ENCODE measurements around the gene FNDC5.

The FNDC5 gene

GRCh38 chr1:32874860-32875752, 4.4 kb upstream of the FNDC5 start:
- Histone ChIP-seq H3K9me3 (ENCODE audit: control insufficient read depth in 1 of 2, low read length in 2 of 2) (no peaks in the 10 kb centered on the region), H3K27me3 (ENCODE audit: control insufficient read depth in 1 of 2, insufficient read depth in 2 of 2, low read length in 2 of 2) (peaks cover 14 to 19% of the 10 kb centered on the region in 2 donors), H3K27ac (ENCODE audit: low read depth, low read length) (no peak overlapping the region), H3K9ac (ENCODE audit: low read depth in 1 of 2, low read length in 2 of 2) (no peak overlapping the region), H3K36me3 (ENCODE audit: control insufficient read depth in 1 of 2, insufficient read depth in 2 of 2, low read length in 2 of 2) (no peaks in the 10 kb centered on the region), H3K4me1 (ENCODE audit: control insufficient read depth in 1 of 2, insufficient read depth in 2 of 2, low read length in 2 of 2) (peaks cover 0 to 6% of the 10 kb centered on the region in 2 donors), H3K4me3 (ENCODE audit: low read depth in 1 of 2, low read length in 2 of 2) (no peak overlapping the region)

GRCh38 chr1:32873484-32873883, 2.8 kb upstream of the FNDC5 start:
- Histone ChIP-seq H3K27me3 (ENCODE audit: control insufficient read depth in 1 of 2, insufficient read depth in 2 of 2, low read length in 2 of 2) (peaks cover 17 to 27% of the 10 kb centered on the region in 2 donors), H3K4me3 (ENCODE audit: low read depth in 1 of 2, low read length in 2 of 2) (no peak overlapping the region), H3K36me3 (ENCODE audit: control insufficient read depth in 1 of 2, insufficient read depth in 2 of 2, low read length in 2 of 2) (no peaks in the 10 kb centered on the region), H3K9me3 (ENCODE audit: control insufficient read depth in 1 of 2, low read length in 2 of 2) (no peaks in the 10 kb centered on the region), H3K27ac (ENCODE audit: low read depth, low read length) (no peak overlapping the region), H3K4me1 (ENCODE audit: control insufficient read depth in 1 of 2, insufficient read depth in 2 of 2, low read length in 2 of 2) (peaks cover 0 to 10% of the 10 kb centered on the region in 2 donors), H3K9ac (ENCODE audit: low read depth in 1 of 2, low read length in 2 of 2) (no peak overlapping the region)

GRCh38 chr1:32872192-32872460, 1.4 kb upstream of the FNDC5 start:
- Histone ChIP-seq H3K4me3 (ENCODE audit: low read depth in 1 of 2, low read length in 2 of 2) (no peak overlapping the region), H3K9me3 (ENCODE audit: control insufficient read depth in 1 of 2, low read length in 2 of 2) (no peaks in the 10 kb centered on the region), H3K4me1 (ENCODE audit: control insufficient read depth in 1 of 2, insufficient read depth in 2 of 2, low read length in 2 of 2) (peaks cover 0 to 10% of the 10 kb centered on the region in 2 donors), H3K36me3 (ENCODE audit: control insufficient read depth in 1 of 2, insufficient read depth in 2 of 2, low read length in 2 of 2) (no peaks in the 10 kb centered on the region), H3K27me3 (ENCODE audit: control insufficient read depth in 1 of 2, insufficient read depth in 2 of 2, low read length in 2 of 2) (peaks cover 17 to 27% of the 10 kb centered on the region in 2 donors), H3K9ac (ENCODE audit: low read depth in 1 of 2, low read length in 2 of 2) (no peak overlapping the region), H3K27ac (ENCODE audit: low read depth, low read length) (no peak overlapping the region)

GRCh38 chr1:32871364-32872191, 866 bp upstream of the FNDC5 start:
- peaks cover 17 to 24% of the 10 kb centered on the region in 2 donors for H3K27me3 ChIP-seq (ENCODE audit: control insufficient read depth in 1 of 2, insufficient read depth in 2 of 2, low read length in 2 of 2)
- H3K9me3 ChIP-seq (ENCODE audit: control insufficient read depth in 1 of 2, low read length in 2 of 2): no peaks in the 10 kb centered on the region
- no peaks in the 10 kb centered on the region for H3K36me3 ChIP-seq (ENCODE audit: control insufficient read depth in 1 of 2, insufficient read depth in 2 of 2, low read length in 2 of 2)
- H3K4me3 ChIP-seq (ENCODE audit: low read depth in 1 of 2, low read length in 2 of 2): peak overlapping the region; percentile 47 to 55
- no peak overlapping the region for H3K9ac ChIP-seq (ENCODE audit: low read depth in 1 of 2, low read length in 2 of 2)
- H3K27ac ChIP-seq (ENCODE audit: low read depth, low read length): no peak overlapping the region
- H3K4me1 ChIP-seq (ENCODE audit: control insufficient read depth in 1 of 2, insufficient read depth in 2 of 2, low read length in 2 of 2): peaks cover 0 to 10% of the 10 kb centered on the region in 2 donors

DNA sequence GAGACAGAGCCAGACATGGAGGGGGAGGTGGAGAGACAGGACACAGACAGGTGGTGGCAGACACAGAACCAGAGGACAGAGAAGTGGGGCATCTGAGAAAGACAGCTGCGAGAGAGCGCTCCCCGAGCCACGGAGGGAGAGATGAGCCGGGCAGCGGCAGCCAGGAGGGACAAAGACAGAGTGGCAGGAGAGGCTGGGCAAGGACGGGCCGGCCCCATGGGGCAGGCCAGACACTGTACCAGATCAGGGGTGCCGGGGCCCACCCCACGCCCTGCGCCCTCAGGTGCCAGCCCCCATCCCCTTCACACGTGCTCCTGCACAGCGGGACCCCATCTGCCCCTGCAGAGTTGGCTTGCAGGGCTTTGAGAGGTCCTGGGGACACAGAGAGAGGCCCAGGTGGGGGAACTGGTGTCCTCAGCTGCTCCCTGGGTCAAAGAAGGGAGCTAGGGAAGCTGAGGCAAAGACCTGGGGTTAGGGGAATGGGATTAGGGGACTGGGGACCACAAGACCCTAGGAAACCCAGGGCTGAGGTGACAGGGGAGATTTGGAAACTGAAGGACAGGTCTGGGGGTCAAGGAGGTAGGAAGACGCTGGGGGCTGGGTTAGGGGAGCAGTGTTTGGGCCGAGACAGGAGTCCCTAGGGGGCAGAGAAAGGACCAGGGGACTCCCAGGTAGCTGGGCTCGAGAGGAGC, 643 bp downstream of the FNDC5 start:
- Histone ChIP-seq H3K36me3 (ENCODE audit: control insufficient read depth in 1 of 2, insufficient read depth in 2 of 2, low read length in 2 of 2) (no peaks in the 10 kb centered on the region), H3K9me3 (ENCODE audit: control insufficient read depth in 1 of 2, low read length in 2 of 2) (no peaks in the 10 kb centered on the region), H3K4me1 (ENCODE audit: control insufficient read depth in 1 of 2, insufficient read depth in 2 of 2, low read length in 2 of 2) (peaks cover 0 to 10% of the 10 kb centered on the region in 2 donors), H3K27ac (ENCODE audit: low read depth, low read length) (no peak overlapping the region), H3K4me3 (ENCODE audit: low read depth in 1 of 2, low read length in 2 of 2) (peak overlapping the region in 1 of 2 donors; percentile 28), H3K9ac (ENCODE audit: low read depth in 1 of 2, low read length in 2 of 2) (no peak overlapping the region), H3K27me3 (ENCODE audit: control insufficient read depth in 1 of 2, insufficient read depth in 2 of 2, low read length in 2 of 2) (peaks cover 17 to 24% of the 10 kb centered on the region in 2 donors)

- no peak overlapping the region for H3K4me3 ChIP-seq (ENCODE audit: low read depth in 1 of 2, low read length in 2 of 2)
- H3K9ac ChIP-seq (ENCODE audit: low read depth in 1 of 2, low read length in 2 of 2): no peak overlapping the region
- H3K4me1 ChIP-seq (ENCODE audit: control insufficient read depth in 1 of 2, insufficient read depth in 2 of 2, low read length in 2 of 2): peaks cover 0 to 10% of the 10 kb centered on the region in 2 donors
- no peaks in the 10 kb centered on the region for H3K36me3 ChIP-seq (ENCODE audit: control insufficient read depth in 1 of 2, insufficient read depth in 2 of 2, low read length in 2 of 2)
- peaks cover 17 to 24% of the 10 kb centered on the region in 2 donors for H3K27me3 ChIP-seq (ENCODE audit: control insufficient read depth in 1 of 2, insufficient read depth in 2 of 2, low read length in 2 of 2)
- H3K9me3 ChIP-seq (ENCODE audit: control insufficient read depth in 1 of 2, low read length in 2 of 2): no peaks in the 10 kb centered on the region
- no peak overlapping the region for H3K27ac ChIP-seq (ENCODE audit: low read depth, low read length)
Measured at GRCh38 chr1:32868806-32869455, 1.8 kb downstream of the FNDC5 start.

- H3K9ac ChIP-seq (ENCODE audit: low read depth in 1 of 2, low read length in 2 of 2): no peak overlapping the region
- H3K36me3 ChIP-seq (ENCODE audit: control insufficient read depth in 1 of 2, insufficient read depth in 2 of 2, low read length in 2 of 2): peaks cover 0 to 6% of the 10 kb centered on the region in 2 donors
- H3K27ac ChIP-seq (ENCODE audit: low read depth, low read length): no peak overlapping the region
- peaks cover 0 to 10% of the 10 kb centered on the region in 2 donors for H3K4me1 ChIP-seq (ENCODE audit: control insufficient read depth in 1 of 2, insufficient read depth in 2 of 2, low read length in 2 of 2)
- H3K4me3 ChIP-seq (ENCODE audit: low read depth in 1 of 2, low read length in 2 of 2): no peak overlapping the region
- no peaks in the 10 kb centered on the region for H3K9me3 ChIP-seq (ENCODE audit: control insufficient read depth in 1 of 2, low read length in 2 of 2)
- H3K27me3 ChIP-seq (ENCODE audit: control insufficient read depth in 1 of 2, insufficient read depth in 2 of 2, low read length in 2 of 2): peaks cover 17 to 24% of the 10 kb centered on the region in 2 donors
Measured at GRCh38 chr1:32868085-32868484, 2.6 kb downstream of the FNDC5 start.

- Histone ChIP-seq H3K27ac (ENCODE audit: low read depth, low read length) (no peak overlapping the region), H3K4me1 (ENCODE audit: control insufficient read depth in 1 of 2, insufficient read depth in 2 of 2, low read length in 2 of 2) (peaks cover 0 to 10% of the 10 kb centered on the region in 2 donors), H3K36me3 (ENCODE audit: control insufficient read depth in 1 of 2, insufficient read depth in 2 of 2, low read length in 2 of 2) (peaks cover 0 to 10% of the 10 kb centered on the region in 2 donors), H3K9me3 (ENCODE audit: control insufficient read depth in 1 of 2, low read length in 2 of 2) (no peaks in the 10 kb centered on the region), H3K9ac (ENCODE audit: low read depth in 1 of 2, low read length in 2 of 2) (no peak overlapping the region), H3K27me3 (ENCODE audit: control insufficient read depth in 1 of 2, insufficient read depth in 2 of 2, low read length in 2 of 2) (peaks cover 17 to 24% of the 10 kb centered on the region in 2 donors), H3K4me3 (ENCODE audit: low read depth in 1 of 2, low read length in 2 of 2) (no peak overlapping the region)
Measured at GRCh38 chr1:32867671-32868070, 3.0 kb downstream of the FNDC5 start.

- no peaks in the 10 kb centered on the region for H3K9me3 ChIP-seq (ENCODE audit: control insufficient read depth in 1 of 2, low read length in 2 of 2)
- no peak overlapping the region for H3K9ac ChIP-seq (ENCODE audit: low read depth in 1 of 2, low read length in 2 of 2)
- H3K4me1 ChIP-seq (ENCODE audit: control insufficient read depth in 1 of 2, insufficient read depth in 2 of 2, low read length in 2 of 2): peaks cover 0 to 10% of the 10 kb centered on the region in 2 donors
- H3K36me3 ChIP-seq (ENCODE audit: control insufficient read depth in 1 of 2, insufficient read depth in 2 of 2, low read length in 2 of 2): peaks cover 0 to 15% of the 10 kb centered on the region in 2 donors
- no peak overlapping the region for H3K4me3 ChIP-seq (ENCODE audit: low read depth in 1 of 2, low read length in 2 of 2)
- no peak overlapping the region for H3K27ac ChIP-seq (ENCODE audit: low read depth, low read length)
- peaks cover 16 to 24% of the 10 kb centered on the region in 2 donors for H3K27me3 ChIP-seq (ENCODE audit: control insufficient read depth in 1 of 2, insufficient read depth in 2 of 2, low read length in 2 of 2)
Measured at GRCh38 chr1:32867151-32867550, 3.6 kb downstream of the FNDC5 start.

All from duodenal mucosa (tissue), 2 donors.